Stimulated activated CD4-positive, alpha-beta T cell treated with anti-CD3 and anti-CD28 coated beads, TNF-alpha, amount 100 ng/mL, for 24 hours (primary cell): ENCODE results near the gene CBL.
A peak's percentile ranks its signal among the peaks of the same experiment; 100 is the strongest.
"Not testable (repeated sequence)": the region's sequence is repeated elsewhere in the genome, so short reads cannot be mapped to it uniquely, and the experiment has no call there.

Source experiments
- DNase-seq, 3 experiments: peaks; one replicate each; pipeline ENCODE4 v3.0.0-alpha.2; 2020; ENCODE audit warnings: low read depth in 3 of 3

Gene CBL

DNA sequence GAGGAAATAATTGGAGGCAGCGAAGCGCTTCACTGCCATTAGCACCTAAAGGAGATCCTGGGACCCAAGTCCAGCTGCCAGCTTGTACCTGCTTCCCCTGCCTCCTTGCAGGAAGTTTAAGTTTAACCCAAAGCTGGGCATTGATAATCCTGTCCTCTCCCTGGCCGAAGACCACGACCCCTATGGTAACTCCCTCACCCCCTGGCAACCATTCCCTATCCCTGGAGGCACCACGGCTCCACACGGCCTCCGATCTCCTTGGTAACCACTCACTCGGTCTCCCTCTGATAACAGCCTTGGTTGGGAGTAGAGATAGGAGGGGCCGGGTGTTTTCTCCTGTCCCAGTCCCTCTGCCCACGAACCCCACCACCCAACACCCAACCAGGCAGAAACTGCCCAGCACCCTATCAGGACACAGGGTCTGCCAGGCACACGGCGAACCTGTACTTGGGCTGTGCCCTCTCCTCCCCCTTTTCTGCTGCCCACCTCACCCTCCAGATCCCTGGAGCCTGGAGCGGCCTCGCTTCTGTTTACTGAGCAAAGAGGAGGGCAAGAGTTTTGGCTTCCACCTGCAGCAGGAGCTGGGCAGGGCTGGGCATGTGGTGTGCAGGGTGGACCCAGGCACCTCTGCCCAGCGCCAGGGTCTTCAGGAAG, 20.0 kb upstream of the CBL start:
- DNase-seq = no peak

DNA sequence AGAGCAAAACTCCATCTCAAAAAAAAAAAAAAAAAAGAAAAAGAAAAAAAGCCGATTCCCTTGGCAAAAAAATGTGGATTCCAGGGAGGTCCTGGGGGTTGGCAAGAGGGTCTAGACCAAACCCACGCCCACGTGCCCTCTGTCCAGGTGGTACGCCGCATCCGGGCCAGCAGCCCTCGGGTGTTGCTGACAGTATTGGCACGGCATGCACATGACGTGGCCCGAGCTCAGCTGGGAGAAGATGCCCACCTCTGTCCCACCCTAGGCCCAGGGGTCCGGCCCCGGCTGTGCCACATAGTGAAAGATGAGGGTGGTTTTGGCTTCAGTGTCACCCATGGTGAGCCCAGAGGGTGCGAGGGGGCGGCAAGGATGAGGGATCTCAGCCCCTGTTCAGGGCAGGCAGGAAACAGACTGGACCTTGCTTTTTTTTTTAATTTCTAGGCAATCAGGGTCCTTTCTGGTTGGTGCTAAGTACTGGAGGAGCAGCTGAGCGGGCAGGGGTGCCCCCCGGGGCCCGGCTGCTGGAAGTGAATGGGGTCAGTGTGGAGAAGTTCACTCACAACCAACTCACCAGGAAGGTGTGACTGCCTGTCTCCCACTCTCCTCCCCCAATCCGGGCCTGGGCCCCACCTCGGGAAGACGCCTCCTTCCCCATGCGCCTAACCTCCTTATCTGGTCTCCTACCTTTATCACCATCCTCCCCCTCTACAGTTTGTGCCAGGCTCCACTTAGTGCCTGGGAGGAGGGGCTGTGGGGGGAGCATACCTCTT, 18.8 kb upstream of the CBL start:
- no peak for DNase-seq

DNA sequence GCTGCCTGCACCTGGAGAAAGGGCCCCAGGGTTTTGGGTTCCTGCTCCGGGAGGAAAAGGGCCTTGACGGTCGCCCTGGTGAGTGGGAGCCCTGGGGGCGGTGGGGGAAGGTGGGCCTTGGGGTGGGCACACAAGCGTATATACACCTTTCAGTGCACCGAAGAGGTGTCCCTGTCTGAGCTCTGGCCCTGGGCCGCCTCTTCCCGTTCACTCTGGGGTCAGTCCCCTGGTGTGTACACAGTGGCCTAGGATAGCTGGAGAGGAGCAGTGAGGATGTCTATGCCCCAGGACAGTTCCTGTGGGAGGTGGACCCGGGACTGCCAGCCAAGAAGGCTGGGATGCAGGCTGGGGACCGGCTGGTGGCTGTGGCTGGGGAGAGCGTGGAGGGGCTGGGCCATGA, 18.1 kb upstream of the CBL start:
- DNase-seq = no peak

DNA sequence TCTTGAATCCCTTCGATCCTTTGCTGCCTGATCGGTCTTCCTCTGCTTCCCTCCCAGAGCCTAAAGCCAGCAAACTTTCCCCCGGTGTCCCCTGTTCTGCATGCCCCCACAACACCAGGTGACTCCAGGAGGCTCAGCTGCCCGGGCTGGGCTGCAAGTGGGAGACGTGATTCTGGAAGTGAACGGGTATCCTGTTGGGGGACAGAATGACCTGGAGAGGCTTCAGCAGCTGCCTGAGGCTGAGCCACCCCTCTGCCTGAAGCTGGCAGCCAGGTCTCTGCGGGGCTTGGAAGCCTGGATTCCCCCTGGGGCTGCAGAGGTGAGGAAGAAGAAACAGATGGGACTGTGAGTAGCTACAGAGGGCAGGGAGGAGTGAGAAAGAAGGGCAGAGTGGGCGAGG, 17.3 kb upstream of the CBL start:
- DNase-seq = no peak

DNA sequence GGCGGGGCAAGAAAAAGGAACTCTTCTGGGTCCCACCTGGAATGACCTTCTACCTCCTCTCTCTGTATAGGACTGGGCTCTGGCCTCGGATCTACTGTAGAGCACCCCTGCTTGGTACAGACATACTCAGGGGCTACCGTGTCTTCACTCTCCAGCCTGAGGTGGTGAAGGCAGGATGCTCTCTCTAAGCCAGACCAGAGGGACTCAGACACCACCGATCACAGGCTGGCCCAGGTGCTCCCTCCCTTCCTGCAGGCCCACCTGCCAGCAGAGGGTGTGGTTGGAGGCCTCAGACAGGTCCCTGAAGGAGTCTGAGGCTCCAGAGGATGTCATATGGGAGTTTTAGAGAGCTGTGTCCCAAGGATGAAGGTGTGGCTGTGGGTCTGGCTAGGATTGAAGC, 16.7 kb upstream of the CBL start:
- no peak for DNase-seq

DNA sequence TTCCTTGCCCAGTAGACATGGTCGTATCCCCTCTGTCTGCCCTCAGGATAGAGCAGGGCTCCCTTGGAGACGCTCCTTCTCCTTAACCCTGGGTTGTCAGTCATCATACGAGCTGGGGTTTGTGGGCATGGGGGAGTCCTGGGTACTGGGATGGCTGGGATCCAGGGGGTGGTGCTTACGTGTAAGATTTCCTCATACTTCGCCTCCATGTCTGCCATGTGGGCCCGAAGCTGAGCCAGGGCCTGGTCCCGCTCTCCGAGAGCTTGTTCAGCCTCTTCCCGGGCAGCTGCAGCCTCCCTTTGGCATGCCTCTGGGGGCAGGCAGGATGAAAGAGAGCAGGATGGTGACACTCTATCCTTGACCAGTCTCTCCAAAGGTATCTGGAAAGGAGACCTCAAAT, 15.6 kb upstream of the CBL start:
- DNase-seq = no peak

DNA sequence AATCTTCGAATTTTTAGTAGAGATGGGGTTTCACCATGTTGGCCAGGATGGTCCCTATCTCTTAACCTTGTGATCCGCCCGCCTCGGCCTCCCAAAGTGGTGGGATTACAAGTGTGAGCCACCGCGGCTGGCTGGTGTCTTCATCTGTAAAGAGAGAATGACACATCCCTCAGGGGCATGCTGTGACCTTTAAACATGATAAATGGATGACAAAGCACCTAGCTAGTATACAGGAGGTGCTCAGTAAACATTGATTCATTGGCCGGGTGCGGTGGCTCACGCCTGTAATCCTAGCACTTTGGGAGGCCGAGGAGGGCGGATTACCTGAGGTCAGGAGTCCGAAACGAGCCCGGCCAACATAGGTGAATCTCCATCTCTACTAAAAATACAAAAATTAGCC, 14.9 kb upstream of the CBL start:
- DNase-seq = not testable (repeated sequence)

DNA sequence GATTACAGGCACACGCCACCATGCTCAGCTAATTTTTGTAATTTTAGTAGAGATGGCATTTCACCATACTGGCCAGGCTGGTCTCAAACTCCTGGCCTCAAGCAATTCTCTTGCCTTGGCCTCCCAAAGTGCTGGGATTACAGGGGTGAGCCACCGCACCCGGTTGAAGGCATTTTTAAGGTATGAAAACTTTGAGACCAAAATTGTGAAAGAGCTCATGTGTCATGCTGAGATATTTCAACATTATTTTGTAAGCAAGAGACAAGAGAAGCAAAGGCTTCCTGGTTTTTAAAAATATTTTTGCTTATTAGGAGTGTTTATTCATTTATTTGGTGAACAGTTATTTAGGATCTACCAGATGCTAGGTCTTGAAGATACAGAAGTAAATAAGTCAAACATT, 14.0 kb upstream of the CBL start:
- no peak for DNase-seq

DNA sequence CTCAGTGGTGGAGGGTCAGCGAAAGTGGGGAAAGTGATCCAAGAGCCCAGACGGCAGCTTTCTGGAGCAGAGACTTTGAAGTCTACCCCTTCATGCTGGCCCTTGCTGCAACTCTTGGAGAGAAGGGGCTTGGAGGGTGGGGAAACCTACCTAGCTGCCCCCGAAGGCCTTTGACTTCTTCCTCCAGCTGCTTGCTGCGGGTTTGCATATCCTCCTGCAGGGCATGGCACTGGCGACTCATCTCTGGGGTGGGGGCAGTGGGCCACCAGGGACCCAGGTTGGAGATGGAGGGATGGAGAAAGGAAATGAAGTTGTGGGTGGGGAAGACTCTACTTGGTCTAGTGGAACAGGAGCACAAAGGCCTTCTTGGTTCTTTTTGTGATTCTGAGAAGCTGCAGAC, 13.1 kb upstream of the CBL start:
- no peak for DNase-seq

DNA sequence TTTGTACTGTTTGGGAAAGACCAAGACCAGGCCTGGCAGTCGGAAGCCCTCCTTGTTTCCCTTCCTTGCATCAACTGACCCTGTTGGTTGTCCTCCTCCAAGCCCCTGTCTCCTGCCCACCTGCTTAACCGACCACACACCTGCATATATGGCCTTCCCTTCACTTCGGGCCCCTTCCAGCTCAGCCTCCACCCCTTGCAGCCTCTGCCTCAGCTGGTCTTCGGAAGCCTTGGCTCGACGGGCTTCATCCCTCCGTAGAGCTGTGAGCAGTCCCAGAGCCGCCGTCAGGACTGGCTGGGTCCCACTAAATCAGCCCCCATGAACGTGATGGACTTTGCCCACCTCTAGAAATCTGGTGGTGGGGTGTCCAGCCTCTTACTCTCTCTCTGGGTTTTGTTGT, 12.5 kb upstream of the CBL start:
- DNase-seq = no peak

DNA sequence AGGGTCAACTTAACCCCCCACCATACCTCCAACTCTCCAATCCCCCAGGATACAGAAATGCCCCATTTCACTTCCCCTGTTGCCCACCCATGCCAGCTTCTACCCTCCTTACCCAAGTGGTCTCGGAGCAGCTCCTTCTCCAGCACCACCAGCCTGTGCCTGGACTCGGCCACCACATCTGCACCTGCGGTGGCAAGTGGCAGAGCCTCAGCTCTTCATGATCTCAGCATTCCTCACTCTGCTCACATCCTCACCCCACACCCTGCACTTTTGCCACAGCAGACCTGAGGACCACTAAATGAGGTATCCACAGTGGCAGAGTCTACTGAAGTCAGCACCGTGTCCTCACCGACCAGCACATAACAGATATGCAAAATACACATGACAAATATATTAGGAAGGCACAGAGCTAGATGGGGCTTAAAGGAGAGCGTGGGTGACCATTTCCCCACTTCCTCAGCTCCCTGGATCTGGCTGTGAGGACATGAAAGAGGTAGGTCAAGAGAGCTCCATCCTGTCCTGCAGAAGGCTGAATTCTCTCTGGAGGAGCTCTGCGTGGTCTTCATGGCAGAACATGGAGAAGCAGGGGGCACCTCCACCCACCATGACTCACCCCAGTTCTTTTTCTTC, 11.2 kb upstream of the CBL start:
- no peak for DNase-seq

DNA sequence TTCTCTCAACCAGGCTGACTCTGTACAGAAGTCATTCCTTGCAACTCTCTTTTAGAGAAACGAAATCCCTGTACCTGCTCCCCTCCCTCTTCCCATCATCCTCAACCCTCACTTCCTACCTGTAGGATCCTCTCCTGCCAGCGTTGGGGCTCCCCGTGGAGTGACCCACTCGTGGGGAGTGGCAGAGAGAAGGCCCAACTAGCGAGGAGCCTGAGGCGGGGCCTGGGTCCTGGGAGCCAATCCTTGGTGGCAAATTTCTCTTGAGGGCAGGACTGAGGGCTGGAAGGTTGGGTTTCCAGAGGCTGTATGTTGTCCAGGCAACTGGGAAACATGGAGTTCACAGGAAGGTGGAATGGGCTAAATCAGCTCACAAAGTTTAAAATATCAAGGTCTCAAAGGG, 10.5 kb upstream of the CBL start:
- no peak for DNase-seq

DNA sequence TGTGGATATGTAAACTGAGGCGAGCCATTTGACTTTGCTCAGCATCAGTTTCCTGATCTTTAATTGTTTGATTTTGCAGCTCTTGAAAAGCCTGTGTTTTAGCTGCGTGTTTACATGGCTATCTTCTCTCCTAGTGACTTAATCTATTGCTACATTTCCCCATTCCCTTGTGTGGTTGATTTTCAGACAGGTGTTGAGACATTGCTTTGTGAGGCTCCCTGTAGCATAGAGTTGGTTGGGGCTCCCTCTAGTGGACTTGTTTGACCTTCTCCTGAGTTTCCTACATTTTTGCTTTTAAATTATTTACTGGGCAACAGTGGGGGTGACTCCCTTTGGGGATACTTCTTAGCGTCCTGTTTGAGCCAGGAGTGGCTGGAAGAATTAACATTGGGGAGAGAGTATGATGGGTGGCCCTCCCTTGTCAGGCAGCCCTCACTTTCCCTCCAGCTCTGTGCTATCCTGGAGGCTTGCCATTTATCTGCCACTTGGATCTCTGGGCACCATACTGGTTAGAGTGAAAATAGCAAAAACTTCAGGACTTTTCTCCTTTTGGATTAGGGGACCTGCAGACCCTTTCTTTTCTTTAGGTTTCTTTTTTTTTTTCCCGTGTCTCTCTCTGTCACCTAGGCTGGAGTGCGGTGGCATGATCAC, 9.2 kb upstream of the CBL start:
- DNase-seq = peak; percentile 30 to 71 (median 48)

DNA sequence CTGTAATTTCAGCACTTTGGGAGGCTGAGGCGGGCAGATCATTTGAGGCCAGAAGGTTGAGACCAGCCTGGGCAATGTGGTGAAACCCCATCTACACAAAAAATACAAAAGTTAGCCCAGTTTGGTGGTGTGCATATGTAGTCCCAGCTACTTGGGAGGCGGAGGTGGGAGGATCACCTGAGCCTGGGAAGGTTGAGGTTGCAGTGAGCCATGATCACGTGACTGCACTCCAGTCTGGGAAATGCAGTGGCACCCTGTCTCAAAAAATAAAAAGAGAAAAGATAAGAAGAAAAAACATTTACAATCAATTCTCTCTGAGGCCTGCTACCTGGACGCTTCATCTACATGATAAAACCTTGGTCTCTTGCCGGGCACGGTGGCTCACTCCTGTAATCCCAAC, 7.2 kb upstream of the CBL start:
- DNase-seq = no peak

DNA sequence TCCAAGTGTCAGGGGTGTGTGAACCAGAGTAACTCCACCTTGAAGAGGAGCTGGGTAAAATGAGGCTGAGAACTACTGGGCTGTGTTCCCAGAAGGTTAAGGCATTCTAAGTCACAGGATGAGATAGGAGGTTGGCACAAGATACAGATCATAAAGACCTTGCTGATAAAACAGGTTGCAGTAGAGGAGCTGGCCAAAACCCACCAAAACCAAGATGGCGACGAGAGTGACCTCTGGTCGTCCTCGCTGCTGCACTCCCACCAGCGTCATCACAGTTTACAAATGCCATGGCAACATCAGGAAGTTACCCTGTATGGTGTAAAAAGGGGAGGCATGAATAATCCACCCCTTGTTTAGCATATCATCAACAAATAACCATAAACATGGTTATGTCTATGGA, 4.9 kb upstream of the CBL start:
- not testable (repeated sequence) for DNase-seq

DNA sequence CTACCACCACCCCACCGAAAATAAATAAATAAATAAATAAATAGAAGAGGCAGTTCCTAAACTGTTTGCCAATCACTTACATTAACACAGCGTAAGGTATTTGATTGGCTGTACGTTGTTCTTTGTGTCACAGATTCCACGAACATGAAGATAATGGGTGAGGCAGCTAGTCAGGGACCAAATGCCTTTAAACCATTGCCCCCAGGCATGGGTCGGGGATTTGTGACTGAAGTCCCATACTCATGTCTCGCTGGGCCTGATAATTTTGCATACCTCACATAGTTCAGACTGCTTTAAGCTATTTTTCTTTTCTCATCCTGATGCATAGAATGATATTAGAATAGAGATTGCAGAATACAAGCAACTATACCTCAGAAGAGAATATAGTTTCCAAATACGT, 3.6 kb upstream of the CBL start:
- no peak for DNase-seq

DNA sequence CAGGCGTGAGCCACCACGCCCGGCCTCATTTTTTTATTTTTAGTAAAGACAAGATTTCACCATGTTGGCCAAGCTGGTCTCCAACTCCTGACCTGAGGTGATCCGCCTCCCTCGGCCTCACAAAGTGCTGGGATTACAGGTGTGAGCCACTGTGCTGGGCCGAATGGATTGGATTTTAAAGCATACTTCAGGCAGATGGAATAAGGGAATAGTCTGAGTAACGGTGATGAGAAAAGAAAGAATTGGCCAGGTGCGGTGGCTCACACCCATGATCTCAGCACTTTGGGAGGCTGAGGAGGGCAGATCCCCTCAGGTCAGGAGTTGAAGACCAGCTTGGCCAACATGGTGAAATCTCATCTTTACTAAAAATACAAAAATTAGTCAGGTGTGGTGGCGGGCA, 2.1 kb upstream of the CBL start:
- DNase-seq = no peak

DNA sequence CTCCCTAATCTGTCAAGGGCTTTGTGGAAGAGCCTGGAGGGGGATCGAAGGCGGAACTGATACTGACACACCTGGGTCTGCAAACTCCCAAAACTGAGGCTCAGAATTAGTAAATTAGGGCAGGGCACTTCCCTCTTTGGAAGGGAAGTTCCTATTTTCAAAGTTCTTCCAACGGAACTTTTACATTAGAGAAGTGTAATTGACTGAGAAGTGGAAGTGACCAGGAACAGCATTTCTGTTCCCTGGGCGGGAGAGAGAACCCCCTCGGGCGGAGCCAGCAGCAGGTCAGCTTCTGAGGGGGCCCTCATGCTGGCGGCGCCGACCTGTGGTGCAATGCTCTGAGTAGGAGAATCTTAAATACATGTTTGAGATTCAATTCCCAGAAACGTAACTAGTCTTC, 1.1 kb upstream of the CBL start:
- no peak for DNase-seq

DNA sequence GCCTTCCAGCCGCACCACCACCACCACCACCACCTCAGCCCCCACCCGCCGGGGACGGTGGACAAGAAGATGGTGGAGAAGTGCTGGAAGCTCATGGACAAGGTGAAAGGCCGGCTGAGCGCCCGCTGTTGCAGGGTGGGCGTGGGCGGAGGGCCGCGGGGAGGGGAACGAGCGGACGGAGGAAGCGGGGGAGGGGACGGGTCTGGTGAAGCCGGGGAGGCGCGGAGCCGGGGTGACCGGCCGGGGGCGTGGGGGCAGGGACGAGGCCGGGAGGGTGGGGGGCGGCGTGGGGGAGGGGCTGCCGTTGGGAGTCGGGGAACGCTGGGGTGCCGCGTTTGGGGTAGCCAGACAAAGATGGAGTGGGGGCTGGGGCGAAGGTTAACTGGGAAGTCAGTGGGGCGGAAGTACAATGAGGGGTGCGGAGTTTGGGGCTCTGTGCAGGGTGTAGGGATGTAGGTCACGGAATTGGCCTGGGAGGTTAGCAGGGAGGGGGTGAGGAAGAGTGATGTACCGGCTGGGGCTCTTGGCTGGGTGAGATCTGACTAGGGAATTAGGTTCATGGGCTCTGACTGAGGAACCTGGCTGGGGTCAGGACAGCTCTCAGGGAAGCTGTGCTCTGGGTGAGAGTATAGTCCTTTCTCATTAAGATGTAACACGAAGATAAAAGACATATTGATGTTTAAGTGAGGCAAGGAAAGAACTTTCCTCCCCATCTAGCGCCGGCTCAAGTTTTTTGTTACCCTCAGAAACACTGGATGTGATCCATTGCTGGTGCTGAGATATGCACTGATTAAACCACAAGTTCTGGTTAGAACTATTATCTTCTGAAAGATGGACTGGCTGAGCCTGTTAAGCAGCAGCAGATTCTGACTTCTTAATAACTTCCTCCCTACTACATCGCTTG, 624 bp downstream of the CBL start:
- peak; percentile 11 to 50 (median 26) for DNase-seq

DNA sequence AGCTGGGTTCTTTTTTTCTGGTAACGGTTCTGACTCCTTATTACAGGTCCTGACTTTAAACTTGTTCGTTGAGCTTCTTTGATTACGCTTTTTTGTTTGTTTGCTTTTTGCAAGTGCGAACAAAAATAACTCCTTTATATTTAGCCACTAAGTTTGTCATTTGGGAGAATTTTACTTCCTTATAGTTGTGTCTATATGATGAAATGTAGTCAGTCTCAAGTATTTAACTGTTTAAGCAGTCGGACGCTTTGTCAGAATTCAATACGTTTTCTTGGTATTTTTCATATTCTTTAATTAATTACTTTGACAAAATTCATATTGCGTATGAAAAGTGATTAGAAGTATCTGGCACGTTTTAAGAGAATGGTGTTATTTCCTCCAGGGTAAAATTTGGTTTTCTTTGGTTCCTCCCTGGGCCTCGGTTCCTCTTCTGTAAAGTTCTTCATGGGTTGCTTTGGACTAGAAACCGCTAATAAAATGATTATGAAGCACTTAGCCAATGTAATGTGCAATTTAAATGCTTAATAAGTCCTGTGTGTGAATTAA, 1.3 kb downstream of the CBL start:
- no peak for DNase-seq

DNA sequence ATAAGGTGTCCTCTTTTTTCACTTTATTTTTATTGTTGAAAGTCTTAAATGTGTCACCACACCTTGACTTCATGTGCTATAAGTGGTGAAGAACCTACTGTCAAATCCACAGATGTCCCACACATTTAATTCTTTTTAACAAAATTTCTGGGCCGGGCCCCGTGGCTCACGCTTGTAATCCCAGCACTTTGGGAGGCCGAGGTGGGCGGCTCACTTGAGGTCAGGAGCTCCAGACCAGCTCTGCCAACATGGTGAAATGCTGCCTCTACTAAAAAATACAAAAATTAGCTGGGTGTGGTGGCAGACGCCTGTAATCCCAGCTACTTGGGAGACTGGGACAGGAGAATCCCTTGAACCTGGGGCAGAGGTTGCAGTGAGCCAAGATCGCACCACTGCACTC, 3.0 kb downstream of the CBL start:
- DNase-seq = no peak
